ENCODE data around the gene EXOC3.

DNA sequence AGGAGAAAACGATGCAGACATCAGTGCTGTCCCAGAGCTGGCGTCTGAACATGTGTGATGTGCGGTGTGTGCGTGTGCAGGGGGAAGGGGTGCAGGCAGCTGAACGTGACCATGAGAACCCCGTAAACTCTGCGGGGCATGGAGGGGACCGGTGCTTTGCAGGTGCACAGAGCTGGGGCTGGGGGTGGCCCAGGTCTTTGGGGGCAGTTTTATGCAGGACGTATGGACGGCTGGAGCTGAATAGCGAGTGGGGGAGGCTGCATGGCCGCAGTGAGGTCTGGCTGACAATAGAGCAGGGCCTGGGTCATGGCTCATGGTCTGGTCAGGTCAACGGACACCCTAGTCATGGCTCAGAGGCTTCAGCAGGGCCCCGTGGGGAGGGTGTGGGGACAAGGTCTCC lies 3.3 kb upstream of the EXOC3 start:
- TF ChIP-seq POLR2AphosphoS5 (IDR thresholded peaks at IDR 0.05; ENCODE audit: low read depth, low read length), result no peak
- no peak for TF ChIP-seq SIN3A (IDR thresholded peaks at IDR 0.05; ENCODE audit: borderline replicate concordance, insufficient read depth, low read length)
- TF ChIP-seq TAF1 (IDR thresholded peaks at IDR 0.05; ENCODE audit: borderline replicate concordance, insufficient read depth, low read length), result no peak

Data from PFSK-1 (cell line).